Measurements from ENCODE around the gene AP3S1.

- peak in 1 of 6 experiments; percentile 21 for TF ChIP-seq CTCF (IDR thresholded peaks at IDR 0.05)
- no peak for TF ChIP-seq POLR2A (IDR thresholded peaks at IDR 0.05)
These were observed 46.3 kb downstream of the AP3S1 start for GRCh38 chr5:115888027-115888426.
